Endothelial cell of umbilical vein (primary cell): ENCODE data around the gene TTC1. TPM values are rescaled to one million over a fixed set of nuclear protein-coding genes. Genes with fewer than 3 reads are reported as not detected.

Source experiments
- BruUV-seq: library from RNA; stranded (reverse); fragments of 400-500 nt; replicated peaks from 2 replicates; lab custom pipeline; 2021; lab: Mats Ljungman, UMichigan
- CTCF ChIA-PET: fragments of 300-600, 350-600 bp; sonication (Branson Sonifier 250); formaldehyde crosslinking; loops from one replicate; lab custom pipeline; 2021; ENCODE audit warnings: antibody characterized with exemption, inconsistent platforms; lab: Charles Lee
- POLR2A ChIA-PET: fragments of 300-600, 350-600 bp; sonication (Branson Sonifier 250); formaldehyde crosslinking; loops from one replicate; lab custom pipeline; 2021; ENCODE audit warnings: antibody characterized with exemption, inconsistent platforms; lab: Charles Lee
- DNase-seq: peaks from one replicate; pipeline ENCODE4 v3.0.0-alpha.2; 2011; ENCODE audit warnings: low read depth, low spot score
- FAIRE-seq: peaks from 2 replicates; lab custom pipeline; 2011; peaks lifted over from hg19 to GRCh38; lab: Jason Lieb, UNC
- H2AFZ ChIP-seq: 2 replicates; pipeline ENCODE4 v1.6.0; 2012; ENCODE audit warnings: low read depth, low read length, control low read depth, inconsistent platforms
- H3K27ac ChIP-seq: 2 replicates; pipeline ENCODE4 v1.5.1; 2011; ENCODE audit warnings: low read depth, mild to moderate bottlenecking, control low read depth, low read length, moderate library complexity; ENCODE audit not compliant: insufficient read depth
- H3K27me3 ChIP-seq, 2 experiments: 2 replicates each; pipeline versions ENCODE4 v1.6.0 to v1.6.1; 2011; ENCODE audit warnings: low read length in 2 of 2, mixed read lengths in 1 of 2; ENCODE audit not compliant: control insufficient read depth in 2 of 2, insufficient read depth in 2 of 2
- H3K36me3 ChIP-seq, 2 experiments: 2 replicates in 1 of 2; 3 replicates in 1 of 2; pipeline ENCODE4 v1.5.1; 2011; ENCODE audit warnings: low read length in 2 of 2, mild to moderate bottlenecking in 1 of 2, moderate library complexity in 1 of 2; ENCODE audit not compliant: control insufficient read depth in 2 of 2, insufficient read depth in 2 of 2; ENCODE audit errors: extremely low read depth in 1 of 2
- H3K4me1 ChIP-seq: 3 replicates; pipeline ENCODE4 v1.5.1; 2011; ENCODE audit warnings: mild to moderate bottlenecking, low read length; ENCODE audit not compliant: control insufficient read depth, insufficient read depth; ENCODE audit errors: extremely low read depth
- H3K4me2 ChIP-seq: 2 replicates; pipeline ENCODE4 v1.6.1; 2011; ENCODE audit warnings: low read length, control low read depth, mixed read lengths; ENCODE audit not compliant: insufficient read depth
- H3K4me3 ChIP-seq, 3 experiments: fragments of 200-600 bp in 1 of 3; sonication (generic), shearing (Covaris generic) in 1 of 3; replicated peaks in 1 of 3; 2 replicates each; pipeline ENCODE4 v1.5.1; 2011 to 2016; ENCODE audit warnings: control low read depth in 3 of 3, low read length in 3 of 3, mild to moderate bottlenecking in 2 of 3, inconsistent platforms in 1 of 3, low read depth in 1 of 3, moderate library complexity in 1 of 3; ENCODE audit not compliant: insufficient read depth in 1 of 3
- H3K79me2 ChIP-seq: 2 replicates; pipeline ENCODE4 v1.6.0; 2012; ENCODE audit warnings: low read length, inconsistent platforms; ENCODE audit not compliant: control insufficient read depth, insufficient read depth
- H3K9ac ChIP-seq: replicated peaks from 2 replicates; pipeline ENCODE3; 2011; ENCODE audit warnings: low read length, control low read depth; ENCODE audit not compliant: insufficient read depth; ENCODE audit errors: extremely low read depth
- H3K9me1 ChIP-seq: replicated peaks from 3 replicates; pipeline ENCODE4 v1.6.0; 2011; ENCODE audit warnings: mild to moderate bottlenecking, low read length; ENCODE audit not compliant: control insufficient read depth, insufficient read depth; ENCODE audit errors: extremely low read depth
- H3K9me3 ChIP-seq: replicated peaks from 2 replicates; pipeline ENCODE4 v1.5.1; 2012; ENCODE audit warnings: low read length, inconsistent platforms; ENCODE audit not compliant: control insufficient read depth, insufficient read depth
- H4K20me1 ChIP-seq: replicated peaks from 2 replicates; pipeline ENCODE3; 2011; ENCODE audit warnings: mild to moderate bottlenecking, low read length; ENCODE audit not compliant: control insufficient read depth, insufficient read depth; ENCODE audit errors: extremely low read depth
- EZH2 ChIP-seq: IDR thresholded peaks from 2 replicates; pipeline ENCODE4 v1.6.1; 2012; ENCODE audit warnings: borderline replicate concordance, low read depth, mild to moderate bottlenecking, moderate library complexity, low read length, inconsistent platforms; ENCODE audit not compliant: severe bottlenecking
- FOS ChIP-seq: IDR thresholded peaks from 2 replicates; pipeline ENCODE4 v1.6.1; 2011; ENCODE audit warnings: mild to moderate bottlenecking, low read length, moderate library complexity, borderline replicate concordance; ENCODE audit not compliant: insufficient read depth
- GATA2 ChIP-seq: IDR thresholded peaks from 2 replicates; pipeline ENCODE4 v1.7.0; 2011; ENCODE audit warnings: low read depth, mild to moderate bottlenecking, moderate library complexity, mixed read lengths, low read length; ENCODE audit not compliant: insufficient read length, insufficient read depth
- JUN ChIP-seq: IDR thresholded peaks from 2 replicates; pipeline ENCODE4 v1.6.1; 2011; ENCODE audit warnings: borderline replicate concordance, low read depth; ENCODE audit not compliant: insufficient read length, insufficient read depth
- MYC ChIP-seq: IDR thresholded peaks from one replicate; pipeline ENCODE4 v1.6.1; 2011; ENCODE audit warnings: mild to moderate bottlenecking, low read depth, low read length
- POLR2A ChIP-seq: IDR thresholded peaks from 2 replicates; pipeline ENCODE4 v1.6.1; 2012; ENCODE audit warnings: low read depth, mild to moderate bottlenecking, control low read depth, low read length
- dilution Hi-C: fragments of 300-500 bp; cut with MboI; formaldehyde crosslinking; loops from one replicate; pipeline ENCODE4 v1.15.0; 2019; ENCODE audit warnings: low sequenced_read_pairs; ENCODE audit not compliant: extremely low pct_ligation_motif_present
- intact Hi-C: fragments of 100-400 bp; cut with micrococcal nuclease; formaldehyde crosslinking; loops from one replicate; pipeline ENCODE4 v1.10.0; 2022
- polyA plus RNA-seq, 4 experiments: library from polyadenylated mRNA; depleted of rRNA in 3 of 4; stranded (reverse) in 3 of 4; unstranded in 1 of 4; fragments of >200 nt; gene quantifications; 2 replicates each; pipeline versions ENCODE4 v1.2.1 to v1.2.3, GENCODE V29; 2011 to 2012; ENCODE audit warnings: missing spikeins in 1 of 4
- total RNA-seq: library from RNA; stranded (reverse); gene quantifications from 2 replicates; pipeline ENCODE4 v1.2.3, GENCODE V29; 2021
- TF ChIP-seq, protein P1 (sequence below): IDR thresholded peaks from 2 replicates; pipeline ENCODE4 v1.6.1; 2011; ENCODE audit not compliant: insufficient read depth, insufficient read length
- TF ChIP-seq, protein P2 (sequence below), 2 donors: IDR thresholded peaks; 1 replicate in 1 of 2; 2 replicates in 1 of 2; pipeline ENCODE4 v1.5.1; 2011; ENCODE audit warnings: low read length in 2 of 2, mild to moderate bottlenecking in 2 of 2, moderate library complexity in 2 of 2, control low read depth in 1 of 2, inconsistent platforms in 1 of 2, low read depth in 1 of 2; ENCODE audit not compliant: insufficient read depth in 1 of 2; ENCODE audit errors: extremely low read depth in 1 of 2

The TTC1 gene
- total and polyA plus RNA-seq, 2 donors (not counting 3 experiments of a cell fraction or from before 2014, with no cell fraction given): 23.9 to 62.6 TPM

DNA sequence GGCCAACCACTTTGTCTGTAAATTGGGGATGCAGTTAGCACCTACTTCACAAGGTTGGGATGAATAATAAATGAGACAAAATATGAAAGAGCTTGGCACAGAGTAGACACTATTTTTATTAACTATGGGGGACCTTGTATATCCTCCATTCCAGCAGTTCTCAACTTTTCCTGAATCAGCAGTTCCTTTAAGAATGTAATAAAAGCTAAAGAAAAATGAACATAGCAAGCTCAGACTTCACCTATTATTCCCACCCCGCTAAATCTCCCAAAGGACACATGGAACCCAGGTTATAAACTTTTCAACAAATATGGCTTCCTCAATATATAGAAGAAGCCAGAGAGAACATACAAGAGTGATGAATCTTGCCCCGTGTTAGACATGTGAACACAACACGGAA lies 32.0 kb upstream of the TTC1 start:
- DNase-seq (no peak), FAIRE-seq (no peak)
- no peaks in the 10 kb centered on the region for H4K20me1 ChIP-seq
- ChIA-PET POLR2A (no interaction called here), CTCF (interaction anchor here (1.2 to 2.6 kb wide), 3 partner anchors 10 to 820 kb away, joined by 4 to 15 read pairs (median 5); no protein-coding TSS in a partner anchor)
- H3K36me3 ChIP-seq: no peaks in the 10 kb centered on the region
- dilution Hi-C loops: no loop called here
- peaks cover 10 to 18% of the 10 kb centered on the region in 2 experiments for H3K27me3 ChIP-seq
- no peaks in the 10 kb centered on the region for H3K9me1 ChIP-seq
- H2AFZ ChIP-seq: no peak overlapping the region
- intact Hi-C loops: no loop called here
- no peak overlapping the region for H3K4me2 ChIP-seq
- TF ChIP-seq POLR2A (no peak), EZH2 (no peak), JUN (no peak), GATA2 (no peak), MYC (no peak)
- TF ChIP-seq, protein P1, sequence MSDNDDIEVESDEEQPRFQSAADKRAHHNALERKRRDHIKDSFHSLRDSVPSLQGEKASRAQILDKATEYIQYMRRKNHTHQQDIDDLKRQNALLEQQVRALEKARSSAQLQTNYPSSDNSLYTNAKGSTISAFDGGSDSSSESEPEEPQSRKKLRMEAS: no peak
- no peaks in the 10 kb centered on the region for H3K79me2 ChIP-seq
- peaks cover 12% of the 10 kb centered on the region for H3K4me1 ChIP-seq
- no TSS peak for BruUV-seq
- no peak overlapping the region for H3K9ac ChIP-seq
- H3K9me3 ChIP-seq: no peaks in the 10 kb centered on the region
- no peak overlapping the region for H3K27ac ChIP-seq
- no peak overlapping the region for H3K4me3 ChIP-seq

DNA sequence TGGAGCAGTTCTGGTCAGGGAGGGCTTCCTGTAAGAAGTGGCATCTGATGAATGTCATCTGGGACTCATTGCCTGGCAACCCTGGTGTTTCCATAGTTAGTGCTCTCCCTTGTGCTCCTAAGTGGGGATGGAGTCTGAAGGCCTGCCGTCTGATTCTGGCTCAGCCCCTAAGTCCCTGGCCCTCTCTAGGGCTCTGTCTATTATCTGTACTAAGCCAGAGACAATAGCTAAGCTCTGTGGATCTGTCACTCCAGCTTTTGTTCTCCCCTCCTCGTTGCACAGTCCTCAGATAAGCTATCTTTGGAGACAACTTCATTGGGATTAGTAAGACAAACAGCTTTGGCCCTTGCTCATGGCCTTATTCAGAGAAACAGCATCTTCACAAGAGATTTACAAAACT lies 30.6 kb upstream of the TTC1 start:
- Histone ChIP-seq H2AFZ (no peak overlapping the region), H3K4me1 (peaks cover 12% of the 10 kb centered on the region), H3K9me1 (no peaks in the 10 kb centered on the region), H4K20me1 (no peaks in the 10 kb centered on the region), H3K9me3 (no peaks in the 10 kb centered on the region), H3K79me2 (no peaks in the 10 kb centered on the region), H3K4me2 (no peak overlapping the region), H3K9ac (no peak overlapping the region), H3K27ac (no peak overlapping the region), H3K36me3 (no peaks in the 10 kb centered on the region), H3K27me3 (peaks cover 5 to 8% of the 10 kb centered on the region in 2 experiments), H3K4me3 (no peak overlapping the region)
- dilution Hi-C loops (no loop called here), intact Hi-C loops (no loop called here)
- TF ChIP-seq EZH2 (no peak), GATA2 (no peak), JUN (no peak), MYC (no peak), FOS (no peak)
- TF ChIP-seq, protein P2, sequence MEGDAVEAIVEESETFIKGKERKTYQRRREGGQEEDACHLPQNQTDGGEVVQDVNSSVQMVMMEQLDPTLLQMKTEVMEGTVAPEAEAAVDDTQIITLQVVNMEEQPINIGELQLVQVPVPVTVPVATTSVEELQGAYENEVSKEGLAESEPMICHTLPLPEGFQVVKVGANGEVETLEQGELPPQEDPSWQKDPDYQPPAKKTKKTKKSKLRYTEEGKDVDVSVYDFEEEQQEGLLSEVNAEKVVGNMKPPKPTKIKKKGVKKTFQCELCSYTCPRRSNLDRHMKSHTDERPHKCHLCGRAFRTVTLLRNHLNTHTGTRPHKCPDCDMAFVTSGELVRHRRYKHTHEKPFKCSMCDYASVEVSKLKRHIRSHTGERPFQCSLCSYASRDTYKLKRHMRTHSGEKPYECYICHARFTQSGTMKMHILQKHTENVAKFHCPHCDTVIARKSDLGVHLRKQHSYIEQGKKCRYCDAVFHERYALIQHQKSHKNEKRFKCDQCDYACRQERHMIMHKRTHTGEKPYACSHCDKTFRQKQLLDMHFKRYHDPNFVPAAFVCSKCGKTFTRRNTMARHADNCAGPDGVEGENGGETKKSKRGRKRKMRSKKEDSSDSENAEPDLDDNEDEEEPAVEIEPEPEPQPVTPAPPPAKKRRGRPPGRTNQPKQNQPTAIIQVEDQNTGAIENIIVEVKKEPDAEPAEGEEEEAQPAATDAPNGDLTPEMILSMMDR (IDR thresholded peaks at IDR 0.05; ENCODE audit: extremely low read depth in 1 of 2, insufficient read depth in 1 of 2, low read depth in 1 of 2, low read length in 2 of 2): no peak
- TF ChIP-seq, protein P1: no peak
- ChIA-PET POLR2A (no interaction called here), CTCF (interaction anchor here (1.3 to 1.8 kb wide), 3 partner anchors 9 to 821 kb away, joined by 3 to 8 read pairs (median 5); no protein-coding TSS in a partner anchor)
- FAIRE-seq: no peak
- no peak for DNase-seq
- no TSS peak for BruUV-seq
